DND-41 (cell line): ENCODE data around the gene ACTN1.

Experiments used
- EZH2 ChIP-seq: IDR thresholded peaks from 3 replicates; pipeline ENCODE4 v1.6.1; 2012; ENCODE audit warnings: borderline replicate concordance, low read depth, mild to moderate bottlenecking, moderate library complexity, low read length, inconsistent platforms; ENCODE audit not compliant: severe bottlenecking
- TF ChIP-seq, protein P1 (sequence below): IDR thresholded peaks from 2 replicates; pipeline ENCODE4 v1.5.1; 2012; ENCODE audit warnings: borderline replicate concordance, low read length, moderate library complexity, mild to moderate bottlenecking; ENCODE audit not compliant: poor library complexity, severe bottlenecking; ENCODE audit errors: extremely low read depth

DNA sequence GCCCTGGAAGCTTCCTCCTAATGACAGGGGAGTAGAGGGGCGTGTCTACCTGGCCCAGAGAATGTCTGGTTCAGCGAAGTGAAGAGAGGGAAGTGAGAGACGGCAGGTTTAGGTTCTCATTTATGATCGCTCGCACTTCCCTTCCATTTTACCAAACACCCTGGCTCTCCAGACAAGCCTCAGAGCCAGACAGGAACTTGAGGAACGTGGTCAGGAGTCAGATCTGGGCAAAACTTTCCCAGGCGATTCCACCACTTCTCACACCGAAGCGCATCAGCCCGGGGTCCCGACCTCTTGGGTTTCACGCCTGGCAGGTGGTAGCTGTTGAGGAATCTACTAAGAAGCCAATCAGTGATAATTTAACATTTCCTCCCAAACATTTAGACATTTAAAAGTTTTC lies 21.3 kb downstream of the ACTN1 start:
- TF ChIP-seq, protein P1, sequence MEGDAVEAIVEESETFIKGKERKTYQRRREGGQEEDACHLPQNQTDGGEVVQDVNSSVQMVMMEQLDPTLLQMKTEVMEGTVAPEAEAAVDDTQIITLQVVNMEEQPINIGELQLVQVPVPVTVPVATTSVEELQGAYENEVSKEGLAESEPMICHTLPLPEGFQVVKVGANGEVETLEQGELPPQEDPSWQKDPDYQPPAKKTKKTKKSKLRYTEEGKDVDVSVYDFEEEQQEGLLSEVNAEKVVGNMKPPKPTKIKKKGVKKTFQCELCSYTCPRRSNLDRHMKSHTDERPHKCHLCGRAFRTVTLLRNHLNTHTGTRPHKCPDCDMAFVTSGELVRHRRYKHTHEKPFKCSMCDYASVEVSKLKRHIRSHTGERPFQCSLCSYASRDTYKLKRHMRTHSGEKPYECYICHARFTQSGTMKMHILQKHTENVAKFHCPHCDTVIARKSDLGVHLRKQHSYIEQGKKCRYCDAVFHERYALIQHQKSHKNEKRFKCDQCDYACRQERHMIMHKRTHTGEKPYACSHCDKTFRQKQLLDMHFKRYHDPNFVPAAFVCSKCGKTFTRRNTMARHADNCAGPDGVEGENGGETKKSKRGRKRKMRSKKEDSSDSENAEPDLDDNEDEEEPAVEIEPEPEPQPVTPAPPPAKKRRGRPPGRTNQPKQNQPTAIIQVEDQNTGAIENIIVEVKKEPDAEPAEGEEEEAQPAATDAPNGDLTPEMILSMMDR = no peak
- TF ChIP-seq EZH2 = no peak
